ENCODE measurements around the gene TEX14. TPM values are rescaled to one million over a fixed set of nuclear protein-coding genes. Genes with fewer than 3 reads are reported as not detected.

Gene TEX14
- total RNA-seq, 1 experiment from 2014 or later = 0.55 TPM

- no peaks in the 10 kb centered on the region for H3K27me3 ChIP-seq (ENCODE audit: insufficient read depth, low read depth)
- BruUV-seq (replicated peaks) = no TSS peak
- no peak overlapping the region for H3K4me2 ChIP-seq
- DNase-seq = no peak
- no peak overlapping the region for H2AFZ ChIP-seq
- TF ChIP-seq CTCF (conservative IDR thresholded peaks at IDR 0.05) (no peak), EZH2 (IDR thresholded peaks at IDR 0.05; ENCODE audit: low read depth) (no peak)
- no peaks in the 10 kb centered on the region for H4K20me1 ChIP-seq (ENCODE audit: insufficient read depth)
- H3K27ac ChIP-seq = no peak overlapping the region
- H3K9me3 ChIP-seq (ENCODE audit: insufficient read depth, low read depth) = no peaks in the 10 kb centered on the region
- intact Hi-C loops (cut with micrococcal nuclease; ENCODE audit: unreplicated experiment) = no loop called here
- H3K9me2 ChIP-seq (ENCODE audit: insufficient read depth) = no peaks in the 10 kb centered on the region
- ChIA-PET CTCF (no interaction called here), POLR2A (ENCODE audit: unreplicated experiment) (no interaction called here)
- no peaks in the 10 kb centered on the region for H3K79me2 ChIP-seq (ENCODE audit: low read depth)
- H3K4me1 ChIP-seq (replicated peaks; ENCODE audit: insufficient read depth) = peaks cover 15% of the 10 kb centered on the region
- no peaks in the 10 kb centered on the region for H3K36me3 ChIP-seq (ENCODE audit: low read depth)
- H3K4me3 ChIP-seq = no peak overlapping the region
- H3F3A ChIP-seq (ENCODE audit: insufficient read depth, low read depth) = peaks cover 3% of the 10 kb centered on the region; the same call in 1 of the 2 replicates
Measured at GRCh38 chr17:58572846-58573245, 119.0 kb downstream of the TEX14 start.

- no peak overlapping the region for H2AFZ ChIP-seq
- peaks cover 14% of the 10 kb centered on the region for H3K4me1 ChIP-seq (replicated peaks; ENCODE audit: insufficient read depth)
- H3K79me2 ChIP-seq (ENCODE audit: low read depth) = no peaks in the 10 kb centered on the region
- no TSS peak for BruUV-seq (replicated peaks)
- H3K36me3 ChIP-seq (ENCODE audit: low read depth) = no peaks in the 10 kb centered on the region
- no peaks in the 10 kb centered on the region for H3K27me3 ChIP-seq (ENCODE audit: insufficient read depth, low read depth)
- H3K9me2 ChIP-seq (ENCODE audit: insufficient read depth) = no peaks in the 10 kb centered on the region
- no peak overlapping the region for H3K4me2 ChIP-seq
- no peaks in the 10 kb centered on the region for H4K20me1 ChIP-seq (ENCODE audit: insufficient read depth)
- H3K9me3 ChIP-seq (ENCODE audit: insufficient read depth, low read depth) = no peaks in the 10 kb centered on the region
- DNase-seq = no peak
- POLR2A ChIA-PET (ENCODE audit: unreplicated experiment) = no interaction called here
- CTCF ChIA-PET = no interaction called here
- peaks cover 5% of the 10 kb centered on the region; the same call in 1 of the 2 replicates for H3F3A ChIP-seq (ENCODE audit: insufficient read depth, low read depth)
- intact Hi-C loops (cut with micrococcal nuclease; ENCODE audit: unreplicated experiment) = no loop called here
- no peak overlapping the region for H3K27ac ChIP-seq
- H3K4me3 ChIP-seq = no peak overlapping the region
- no peak for TF ChIP-seq CTCF (conservative IDR thresholded peaks at IDR 0.05)
- TF ChIP-seq EZH2 (IDR thresholded peaks at IDR 0.05; ENCODE audit: low read depth) = no peak
Measured at GRCh38 chr17:58570758-58571157, 121.1 kb downstream of the TEX14 start.

DNA sequence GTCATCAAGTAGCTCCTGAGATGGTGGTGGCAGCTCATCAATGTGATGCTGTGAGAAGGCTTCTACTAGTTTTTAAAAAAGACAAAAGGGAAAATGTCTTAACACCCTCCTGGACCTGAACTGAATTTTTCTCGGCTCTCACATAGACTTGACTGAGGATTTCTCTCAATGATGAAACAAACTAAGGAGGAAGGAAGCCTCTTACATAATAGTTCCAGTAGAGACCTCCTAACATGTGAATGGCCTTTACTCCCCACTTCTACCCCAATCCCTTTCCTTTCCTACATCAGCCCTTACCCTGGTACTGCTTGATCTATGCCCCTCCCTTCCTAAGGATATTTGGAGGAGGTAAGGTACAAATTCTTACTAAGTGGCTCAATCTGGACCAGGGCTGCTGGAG, 122.6 kb downstream of the TEX14 start:
- no peaks in the 10 kb centered on the region for H4K20me1 ChIP-seq (ENCODE audit: insufficient read depth)
- H3K4me1 ChIP-seq (replicated peaks; ENCODE audit: insufficient read depth) = peaks cover 13% of the 10 kb centered on the region
- H3K4me3 ChIP-seq = no peak overlapping the region
- POLR2A ChIA-PET (ENCODE audit: unreplicated experiment) = interaction anchor here (0.6 kb wide), 1 partner anchor 584 kb away, joined by 8 read pairs; no protein-coding TSS in a partner anchor
- H3K36me3 ChIP-seq (ENCODE audit: low read depth) = no peaks in the 10 kb centered on the region
- H3K9me3 ChIP-seq (ENCODE audit: insufficient read depth, low read depth) = no peaks in the 10 kb centered on the region
- TF ChIP-seq EZH2 (IDR thresholded peaks at IDR 0.05; ENCODE audit: low read depth) = no peak
- no peak for TF ChIP-seq CTCF (conservative IDR thresholded peaks at IDR 0.05)
- intact Hi-C loops (cut with micrococcal nuclease; ENCODE audit: unreplicated experiment) = no loop called here
- CTCF ChIA-PET = no interaction called here
- H3K9me2 ChIP-seq (ENCODE audit: insufficient read depth) = no peaks in the 10 kb centered on the region
- BruUV-seq (replicated peaks) = no TSS peak
- no peak overlapping the region for H2AFZ ChIP-seq
- H3K27ac ChIP-seq = no peak overlapping the region
- no peak overlapping the region for H3K4me2 ChIP-seq
- no peak for DNase-seq
- no peaks in the 10 kb centered on the region for H3K27me3 ChIP-seq (ENCODE audit: insufficient read depth, low read depth)
- no peaks in the 10 kb centered on the region for H3K79me2 ChIP-seq (ENCODE audit: low read depth)
- 0 out of 2 replicates have a peak, but pooled peaks cover 6% of the 10 kb centered on the region for H3F3A ChIP-seq (ENCODE audit: insufficient read depth, low read depth)

All from PC-9 (cell line).